HepG2 (cell line): ENCODE measurements around the gene ORC4. TPM values are rescaled to one million over a fixed set of nuclear protein-coding genes. Genes with fewer than 3 reads are reported as not detected.
A peak's percentile ranks its signal among the peaks of the same experiment; 100 is the strongest.

Source experiments
- ARHGAP35 ChIP-seq: sonication (generic); formaldehyde crosslinking; IDR thresholded peaks from 2 replicates; pipeline ENCODE4 v1.9.0; 2022; ENCODE audit warnings: mild to moderate bottlenecking, inconsistent platforms, moderate library complexity, missing genetic modification reagents, borderline replicate concordance
- EHMT2 ChIP-seq: fragments of 200-600 bp; sonication (generic); IDR thresholded peaks from 2 replicates; pipeline ENCODE4 v1.7.0; 2017; ENCODE audit warnings: antibody characterized with exemption, low read depth, low read length, borderline replicate concordance
- FLYWCH1 ChIP-seq: sonication (generic); formaldehyde crosslinking; IDR thresholded peaks from 2 replicates; pipeline ENCODE4 v1.8.1; 2023; ENCODE audit warnings: mild to moderate bottlenecking, missing genetic modification reagents
- HDAC2 ChIP-seq: sonication (generic); formaldehyde crosslinking; IDR thresholded peaks from 2 replicates; pipeline ENCODE4 v1.4.0; 2020; ENCODE audit warnings: missing genetic modification reagents
- HOXD1 ChIP-seq: sonication (generic); formaldehyde crosslinking; IDR thresholded peaks from 2 replicates; pipeline ENCODE4 v1.5.0; 2020; ENCODE audit warnings: missing genetic modification reagents
- IKZF4 ChIP-seq: sonication (generic); formaldehyde crosslinking; IDR thresholded peaks from 2 replicates; pipeline ENCODE4 v1.5.1; 2020; ENCODE audit warnings: borderline replicate concordance, mild to moderate bottlenecking, low read depth, missing genetic modification reagents; ENCODE audit errors: not compliant biosample characterization
- NPAS2 ChIP-seq: sonication (generic); formaldehyde crosslinking; IDR thresholded peaks from 2 replicates; pipeline ENCODE4 v1.8.0; 2022; ENCODE audit warnings: mild to moderate bottlenecking, missing genetic modification reagents, borderline replicate concordance
- RAD21 ChIP-seq: fragments of 450-650 bp; formaldehyde crosslinking; IDR thresholded peaks from 2 replicates; pipeline ENCODE4 v1.5.0; 2020; ENCODE audit warnings: mild to moderate bottlenecking
- REXO4 ChIP-seq: sonication (generic); formaldehyde crosslinking; IDR thresholded peaks from 2 replicates; pipeline ENCODE4 v1.8.0; 2022; ENCODE audit warnings: missing genetic modification reagents, mild to moderate bottlenecking, borderline replicate concordance
- SMC3 ChIP-seq: IDR thresholded peaks from 2 replicates; pipeline ENCODE4 v1.6.1; 2011; ENCODE audit warnings: low read length, improper control_type of control experiment
- SP140L ChIP-seq: sonication (generic); formaldehyde crosslinking; IDR thresholded peaks from 2 replicates; pipeline ENCODE4 v1.4.0; 2020; ENCODE audit warnings: missing genetic modification reagents, borderline replicate concordance
- TCF7 ChIP-seq: sonication (generic); IDR thresholded peaks from 2 replicates; pipeline ENCODE4 v1.6.1; 2016; ENCODE audit warnings: antibody characterized with exemption, low read depth
- TRIM24 ChIP-seq: sonication (generic); formaldehyde crosslinking; IDR thresholded peaks from 2 replicates; pipeline ENCODE4 v1.8.0; 2022; ENCODE audit warnings: mild to moderate bottlenecking, missing genetic modification reagents
- ZFP41 ChIP-seq: sonication (generic); formaldehyde crosslinking; IDR thresholded peaks from 2 replicates; pipeline ENCODE4 v1.4.0; 2020; ENCODE audit warnings: mild to moderate bottlenecking, missing genetic modification reagents, borderline replicate concordance
- ZNF30 ChIP-seq: sonication (generic); formaldehyde crosslinking; IDR thresholded peaks from 2 replicates; pipeline ENCODE4 v1.5.0; 2020; ENCODE audit warnings: mild to moderate bottlenecking, missing genetic modification reagents
- ZNF558 ChIP-seq: sonication (generic); formaldehyde crosslinking; IDR thresholded peaks from 2 replicates; pipeline ENCODE4 v1.9.0; 2022; ENCODE audit warnings: mild to moderate bottlenecking, missing genetic modification reagents, borderline replicate concordance
- ZNF678 ChIP-seq: sonication (generic); formaldehyde crosslinking; IDR thresholded peaks from 2 replicates; pipeline ENCODE4 v1.4.0; 2020; ENCODE audit warnings: mild to moderate bottlenecking, missing genetic modification reagents
- ZNF709 ChIP-seq: sonication (generic); formaldehyde crosslinking; IDR thresholded peaks from 2 replicates; pipeline ENCODE4 v1.5.0; 2020; ENCODE audit warnings: mild to moderate bottlenecking, missing genetic modification reagents
- ZNF772 ChIP-seq: sonication (generic); formaldehyde crosslinking; IDR thresholded peaks from 2 replicates; pipeline ENCODE4 v1.5.0; 2020; ENCODE audit warnings: mild to moderate bottlenecking, missing genetic modification reagents
- polyA plus RNA-seq, 8 experiments: library from polyadenylated mRNA; depleted of rRNA in 3 of 8; stranded (reverse) in 7 of 8; unstranded in 1 of 8; fragments of >200 nt; fragmentation: Illumina TruSeq in 4 of 8; extraction: Trizol in 4 of 8; gene quantifications; 2 replicates each; pipeline versions ENCODE4 v1.2.1 to v1.2.3, GENCODE V29; 2011 to 2016; ENCODE audit warnings: low read depth in 4 of 8, missing spikeins in 1 of 8, mixed read lengths in 1 of 8; ENCODE audit not compliant: insufficient read depth in 1 of 8
- total RNA-seq, 5 experiments: library from RNA; depleted of rRNA; stranded (reverse); fragments of >200 nt; fragmentation: Illumina TruSeq; extraction: Trizol; gene quantifications; 2 replicates each; pipeline ENCODE4 v1.2.3, GENCODE V29; 2016; ENCODE audit warnings: low read depth in 1 of 5
- TF ChIP-seq, protein P1 (sequence below): sonication (generic); formaldehyde crosslinking; IDR thresholded peaks from 2 replicates; pipeline ENCODE4 v1.5.0; 2020; ENCODE audit warnings: mild to moderate bottlenecking, missing genetic modification reagents, moderate library complexity
- TF ChIP-seq, protein P2 (sequence below): IDR thresholded peaks from 2 replicates; pipeline ENCODE4 v1.6.1; 2016; ENCODE audit warnings: mild to moderate bottlenecking
- TF ChIP-seq, protein P3 (sequence below): IDR thresholded peaks from 2 replicates; pipeline ENCODE4 v1.6.1; 2012; ENCODE audit warnings: low read length, improper control_type of control experiment
- TF ChIP-seq, protein P4 (sequence below): IDR thresholded peaks from 2 replicates; pipeline ENCODE4 v1.6.1; 2012; ENCODE audit warnings: low read depth, low read length, improper control_type of control experiment

The ORC4 gene
- total and polyA plus RNA-seq, 2 of the 13 experiments (the other 11 are each of a cell fraction or from before 2014, with no cell fraction given) = 28.6 to 84.8 TPM

DNA sequence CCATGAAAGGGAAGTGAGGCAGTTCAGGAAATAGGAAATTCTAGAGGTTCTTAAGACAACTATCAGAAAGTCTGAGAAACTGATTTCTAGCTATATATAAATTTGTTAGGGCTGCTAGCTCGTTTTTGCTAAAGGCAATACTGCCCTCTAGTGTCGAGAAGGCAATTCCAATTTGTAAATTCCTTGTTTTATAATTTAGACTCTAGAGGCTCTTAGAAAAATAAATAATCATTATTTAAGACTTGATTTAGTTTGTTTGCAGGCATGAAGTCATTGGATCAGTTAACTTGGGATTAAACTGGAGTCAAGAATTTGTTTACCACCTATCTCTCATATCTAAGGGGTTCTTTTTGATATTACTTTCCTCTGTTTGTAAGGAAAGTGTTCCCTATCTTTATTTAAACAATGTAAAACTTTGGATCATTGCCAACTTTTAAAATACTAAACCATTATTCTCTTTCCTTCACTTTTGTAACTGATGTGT, 109.5 kb downstream of the ORC4 start (continued):
- no peak for TF ChIP-seq ZFP41 (CRISPR knock-in tag)
- peak; percentile 74 for TF ChIP-seq RAD21
- no peak for TF ChIP-seq IKZF4 (CRISPR knock-in tag)
- TF ChIP-seq HDAC2 (CRISPR knock-in tag) = no peak
- TF ChIP-seq SMC3 = peak; percentile 89
- no peak for TF ChIP-seq ZNF30 (CRISPR knock-in tag)
- TF ChIP-seq NPAS2 (CRISPR knock-in tag) = no peak
- TF ChIP-seq ZNF709 = no peak
- no peak for TF ChIP-seq ZNF558 (CRISPR knock-in tag)
- TF ChIP-seq, protein P1, sequence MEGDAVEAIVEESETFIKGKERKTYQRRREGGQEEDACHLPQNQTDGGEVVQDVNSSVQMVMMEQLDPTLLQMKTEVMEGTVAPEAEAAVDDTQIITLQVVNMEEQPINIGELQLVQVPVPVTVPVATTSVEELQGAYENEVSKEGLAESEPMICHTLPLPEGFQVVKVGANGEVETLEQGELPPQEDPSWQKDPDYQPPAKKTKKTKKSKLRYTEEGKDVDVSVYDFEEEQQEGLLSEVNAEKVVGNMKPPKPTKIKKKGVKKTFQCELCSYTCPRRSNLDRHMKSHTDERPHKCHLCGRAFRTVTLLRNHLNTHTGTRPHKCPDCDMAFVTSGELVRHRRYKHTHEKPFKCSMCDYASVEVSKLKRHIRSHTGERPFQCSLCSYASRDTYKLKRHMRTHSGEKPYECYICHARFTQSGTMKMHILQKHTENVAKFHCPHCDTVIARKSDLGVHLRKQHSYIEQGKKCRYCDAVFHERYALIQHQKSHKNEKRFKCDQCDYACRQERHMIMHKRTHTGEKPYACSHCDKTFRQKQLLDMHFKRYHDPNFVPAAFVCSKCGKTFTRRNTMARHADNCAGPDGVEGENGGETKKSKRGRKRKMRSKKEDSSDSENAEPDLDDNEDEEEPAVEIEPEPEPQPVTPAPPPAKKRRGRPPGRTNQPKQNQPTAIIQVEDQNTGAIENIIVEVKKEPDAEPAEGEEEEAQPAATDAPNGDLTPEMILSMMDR (CRISPR knock-in tag) = peak; percentile 73
- TF ChIP-seq ZNF678 (CRISPR knock-in tag) = no peak
- TF ChIP-seq FLYWCH1 (CRISPR knock-in tag) = no peak
- no peak for TF ChIP-seq EHMT2
- no peak for TF ChIP-seq ARHGAP35
- no peak for TF ChIP-seq ZNF772 (CRISPR knock-in tag)
- TF ChIP-seq, protein P2, sequence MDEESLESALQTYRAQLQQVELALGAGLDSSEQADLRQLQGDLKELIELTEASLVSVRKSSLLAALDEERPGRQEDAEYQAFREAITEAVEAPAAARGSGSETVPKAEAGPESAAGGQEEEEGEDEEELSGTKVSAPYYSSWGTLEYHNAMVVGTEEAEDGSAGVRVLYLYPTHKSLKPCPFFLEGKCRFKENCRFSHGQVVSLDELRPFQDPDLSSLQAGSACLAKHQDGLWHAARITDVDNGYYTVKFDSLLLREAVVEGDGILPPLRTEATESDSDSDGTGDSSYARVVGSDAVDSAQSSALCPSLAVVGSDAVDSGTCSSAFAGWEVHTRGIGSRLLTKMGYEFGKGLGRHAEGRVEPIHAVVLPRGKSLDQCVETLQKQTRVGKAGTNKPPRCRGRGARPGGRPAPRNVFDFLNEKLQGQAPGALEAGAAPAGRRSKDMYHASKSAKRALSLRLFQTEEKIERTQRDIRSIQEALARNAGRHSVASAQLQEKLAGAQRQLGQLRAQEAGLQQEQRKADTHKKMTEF (CRISPR knock-in tag) = no peak
- TF ChIP-seq, protein P3, sequence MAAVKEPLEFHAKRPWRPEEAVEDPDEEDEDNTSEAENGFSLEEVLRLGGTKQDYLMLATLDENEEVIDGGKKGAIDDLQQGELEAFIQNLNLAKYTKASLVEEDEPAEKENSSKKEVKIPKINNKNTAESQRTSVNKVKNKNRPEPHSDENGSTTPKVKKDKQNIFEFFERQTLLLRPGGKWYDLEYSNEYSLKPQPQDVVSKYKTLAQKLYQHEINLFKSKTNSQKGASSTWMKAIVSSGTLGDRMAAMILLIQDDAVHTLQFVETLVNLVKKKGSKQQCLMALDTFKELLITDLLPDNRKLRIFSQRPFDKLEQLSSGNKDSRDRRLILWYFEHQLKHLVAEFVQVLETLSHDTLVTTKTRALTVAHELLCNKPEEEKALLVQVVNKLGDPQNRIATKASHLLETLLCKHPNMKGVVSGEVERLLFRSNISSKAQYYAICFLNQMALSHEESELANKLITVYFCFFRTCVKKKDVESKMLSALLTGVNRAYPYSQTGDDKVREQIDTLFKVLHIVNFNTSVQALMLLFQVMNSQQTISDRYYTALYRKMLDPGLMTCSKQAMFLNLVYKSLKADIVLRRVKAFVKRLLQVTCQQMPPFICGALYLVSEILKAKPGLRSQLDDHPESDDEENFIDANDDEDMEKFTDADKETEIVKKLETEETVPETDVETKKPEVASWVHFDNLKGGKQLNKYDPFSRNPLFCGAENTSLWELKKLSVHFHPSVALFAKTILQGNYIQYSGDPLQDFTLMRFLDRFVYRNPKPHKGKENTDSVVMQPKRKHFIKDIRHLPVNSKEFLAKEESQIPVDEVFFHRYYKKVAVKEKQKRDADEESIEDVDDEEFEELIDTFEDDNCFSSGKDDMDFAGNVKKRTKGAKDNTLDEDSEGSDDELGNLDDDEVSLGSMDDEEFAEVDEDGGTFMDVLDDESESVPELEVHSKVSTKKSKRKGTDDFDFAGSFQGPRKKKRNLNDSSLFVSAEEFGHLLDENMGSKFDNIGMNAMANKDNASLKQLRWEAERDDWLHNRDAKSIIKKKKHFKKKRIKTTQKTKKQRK = no peak
- TF ChIP-seq REXO4 (CRISPR knock-in tag) = no peak
- TF ChIP-seq TRIM24 (CRISPR knock-in tag) = no peak
- no peak for TF ChIP-seq SP140L (CRISPR knock-in tag)
- TF ChIP-seq HOXD1 (CRISPR knock-in tag) = no peak
- TF ChIP-seq, protein P4, sequence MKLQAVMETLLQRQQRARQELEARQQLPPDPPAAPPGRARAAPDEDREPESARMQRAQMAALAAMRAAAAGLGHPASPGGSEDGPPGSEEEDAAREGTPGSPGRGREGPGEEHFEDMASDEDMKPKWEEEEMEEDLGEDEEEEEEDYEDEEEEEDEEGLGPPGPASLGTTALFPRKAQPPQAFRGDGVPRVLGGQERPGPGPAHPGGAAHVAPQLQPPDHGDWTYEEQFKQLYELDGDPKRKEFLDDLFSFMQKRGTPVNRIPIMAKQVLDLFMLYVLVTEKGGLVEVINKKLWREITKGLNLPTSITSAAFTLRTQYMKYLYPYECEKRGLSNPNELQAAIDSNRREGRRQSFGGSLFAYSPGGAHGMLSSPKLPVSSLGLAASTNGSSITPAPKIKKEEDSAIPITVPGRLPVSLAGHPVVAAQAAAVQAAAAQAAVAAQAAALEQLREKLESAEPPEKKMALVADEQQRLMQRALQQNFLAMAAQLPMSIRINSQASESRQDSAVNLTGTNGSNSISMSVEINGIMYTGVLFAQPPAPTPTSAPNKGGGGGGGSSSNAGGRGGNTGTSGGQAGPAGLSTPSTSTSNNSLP = peak; percentile 80; the same call in 1 of the 2 replicates
- TF ChIP-seq TCF7 = no peak
